HG03565 (cell line): ENCODE results near the gene FAM135A.

Source experiments
- ATAC-seq: cut with Tn5 transposase; IDR thresholded peaks from one replicate; pipeline ENCODE4 v1.9.1; 2021; ENCODE audit warnings: mild to moderate bottlenecking, moderate library complexity; ENCODE audit not compliant: unreplicated experiment

Gene FAM135A

GRCh38 chr6:70413114-70413991 is at the start of gene FAM135A:
Gene FAM135A, plus strand, starts transcription at chr6:70413508. Its CDS starts 14,835 bp downstream, at chr6:70428343.
- ATAC-seq = peak; percentile 79

DNA sequence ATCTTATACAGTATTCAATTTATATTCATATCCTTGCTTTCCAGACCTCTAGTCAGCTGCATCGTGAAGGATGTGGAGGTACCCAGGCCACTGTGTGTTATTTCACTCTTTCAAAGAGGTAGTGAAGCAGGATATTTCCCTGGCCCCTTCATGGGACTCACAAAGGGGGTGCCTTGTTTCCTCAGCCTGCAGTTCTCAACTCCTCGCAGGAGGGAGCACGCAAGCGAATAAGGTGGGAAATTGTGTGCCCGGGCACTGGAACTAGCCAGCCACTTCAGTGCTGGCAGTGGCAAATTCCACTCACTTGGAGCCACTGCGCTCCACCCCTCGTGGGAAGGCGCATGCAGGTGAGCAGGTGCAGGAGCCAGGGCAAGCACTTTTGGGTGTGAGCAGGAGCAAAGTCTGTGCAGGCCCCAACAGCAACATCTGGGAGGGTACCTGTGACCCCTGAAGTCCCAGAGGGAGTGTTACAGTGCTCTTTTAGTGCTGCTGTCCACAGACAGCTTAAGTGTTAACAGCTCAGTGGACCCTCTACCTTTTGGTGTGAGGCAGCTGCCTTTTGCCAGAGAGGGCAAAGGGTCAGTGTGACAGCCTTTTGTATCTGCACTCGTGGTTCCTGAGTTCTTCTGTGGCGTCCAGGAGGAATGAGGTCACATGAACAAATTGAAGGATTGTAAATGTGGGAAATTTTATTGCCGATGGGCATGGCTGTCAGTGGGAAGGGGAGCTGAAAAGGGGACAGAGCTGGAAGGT is 49.4 kb upstream of the FAM135A start:
- ATAC-seq = no peak

- ATAC-seq = peak; percentile 59
These were observed 43.9 kb upstream of the FAM135A start for GRCh38 chr6:70369332-70369950.

DNA sequence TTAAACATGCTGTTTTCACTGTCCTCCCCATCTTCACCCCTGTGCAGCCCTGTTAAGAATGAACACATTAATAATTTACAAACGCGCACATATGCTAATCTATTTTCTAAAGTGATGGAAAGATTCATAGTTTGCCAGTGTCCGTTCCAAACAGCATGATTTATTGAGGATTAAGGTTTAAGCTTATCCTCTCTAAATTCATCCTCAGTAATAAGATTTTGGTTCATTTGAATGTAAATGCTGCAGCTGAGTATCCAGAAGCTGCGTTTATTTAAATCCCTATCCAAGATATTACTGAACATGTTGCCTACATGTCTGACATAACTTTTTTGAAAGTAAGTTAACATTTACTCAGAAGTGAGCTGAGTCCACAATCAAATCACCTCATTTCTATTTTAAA is 42.8 kb upstream of the FAM135A start:
- ATAC-seq = no peak

GRCh38 chr6:70371454-70372105 is 41.7 kb upstream of the FAM135A start:
- ATAC-seq = no peak

GRCh38 chr6:70375166-70375565 is 38.1 kb upstream of the FAM135A start:
- no peak for ATAC-seq

DNA sequence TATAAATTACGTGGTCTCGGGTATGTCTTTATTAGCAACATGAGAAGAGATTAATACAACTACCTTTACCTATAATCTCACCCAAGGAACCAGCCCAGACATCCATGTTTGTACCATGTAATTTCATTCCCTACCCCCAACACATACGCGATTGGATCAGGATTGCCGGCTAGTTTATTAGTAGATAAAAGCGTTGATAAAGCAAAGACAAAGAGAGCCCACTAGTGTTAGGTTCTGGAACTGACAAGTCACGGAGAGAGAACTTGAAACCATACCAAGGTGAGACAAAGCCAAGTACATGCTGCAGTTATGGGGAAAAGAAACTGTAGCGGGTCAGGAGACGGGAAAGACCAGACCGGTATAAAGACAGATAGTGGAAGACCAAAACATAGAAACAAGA is 37.4 kb upstream of the FAM135A start:
- ATAC-seq = no peak

DNA sequence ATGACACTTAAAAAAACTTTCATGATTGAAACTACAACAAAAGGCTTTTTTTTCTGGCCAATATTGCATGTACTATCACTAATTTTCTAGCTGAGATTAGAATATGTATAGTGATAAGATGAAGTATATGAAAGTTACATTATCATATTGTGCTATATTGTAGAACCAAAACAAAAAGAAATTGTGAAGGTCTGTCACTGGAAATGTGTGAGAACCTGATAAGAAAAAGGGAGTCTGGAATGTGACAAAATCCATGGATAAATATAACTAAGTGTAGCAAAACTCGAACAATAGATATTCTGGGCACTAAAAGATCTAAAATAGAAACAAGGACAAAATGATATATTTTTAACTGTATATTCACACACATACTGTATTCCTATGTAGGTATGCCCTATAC is 36.7 kb upstream of the FAM135A start:
- ATAC-seq = no peak

GRCh38 chr6:70377372-70377771 is 35.9 kb upstream of the FAM135A start:
- ATAC-seq = no peak

GRCh38 chr6:70379473-70380013 is 33.8 kb upstream of the FAM135A start:
- no peak for ATAC-seq

DNA sequence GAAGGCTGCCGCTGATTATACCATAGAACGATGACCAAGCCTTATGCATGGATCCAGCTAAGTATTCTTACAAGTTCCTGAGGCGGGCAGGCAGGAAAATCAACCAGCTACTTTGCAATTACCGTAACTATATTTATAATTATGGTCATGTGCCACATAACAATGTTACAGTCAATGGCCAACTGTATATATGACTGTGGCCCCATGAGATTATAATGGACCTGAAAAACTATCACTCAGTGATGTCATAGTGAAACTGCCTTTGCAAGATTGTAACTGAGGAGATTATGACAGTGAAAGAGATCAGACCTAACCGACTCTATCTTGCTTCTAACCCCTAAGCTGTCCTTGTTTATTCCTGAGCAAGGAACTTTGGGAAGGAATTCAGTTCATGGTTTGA is 33.1 kb upstream of the FAM135A start:
- peak; percentile 97 for ATAC-seq

DNA sequence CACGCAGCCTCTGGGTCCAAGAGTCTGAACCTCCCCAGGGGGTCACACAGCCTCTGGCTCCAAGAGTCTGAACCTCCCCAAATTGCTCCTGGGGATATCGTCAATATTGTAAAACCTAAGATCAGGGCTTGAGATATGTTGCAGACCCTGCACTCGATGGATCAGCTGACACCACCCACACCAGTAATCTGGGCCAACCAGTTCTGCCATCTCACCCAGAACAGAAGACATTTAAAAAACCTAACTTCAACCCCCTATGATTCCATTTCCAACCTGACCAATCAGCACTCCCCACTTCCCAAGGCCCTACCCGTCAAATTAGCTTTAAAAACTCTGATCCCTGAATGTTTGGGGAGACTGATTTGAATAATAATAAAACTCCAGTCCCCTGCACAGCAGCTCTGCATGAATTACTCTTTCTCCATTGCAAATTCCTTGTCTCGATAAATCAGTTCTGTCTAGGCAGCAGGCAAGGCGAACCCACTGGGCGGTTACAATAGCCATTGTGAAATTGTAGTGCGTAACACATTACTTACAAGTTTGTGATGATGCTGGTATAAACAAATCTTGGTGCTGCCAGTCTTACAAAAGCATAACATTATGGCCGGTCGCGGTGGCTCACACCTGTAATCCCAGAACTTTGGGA is 32.4 kb upstream of the FAM135A start:
- no peak for ATAC-seq

DNA sequence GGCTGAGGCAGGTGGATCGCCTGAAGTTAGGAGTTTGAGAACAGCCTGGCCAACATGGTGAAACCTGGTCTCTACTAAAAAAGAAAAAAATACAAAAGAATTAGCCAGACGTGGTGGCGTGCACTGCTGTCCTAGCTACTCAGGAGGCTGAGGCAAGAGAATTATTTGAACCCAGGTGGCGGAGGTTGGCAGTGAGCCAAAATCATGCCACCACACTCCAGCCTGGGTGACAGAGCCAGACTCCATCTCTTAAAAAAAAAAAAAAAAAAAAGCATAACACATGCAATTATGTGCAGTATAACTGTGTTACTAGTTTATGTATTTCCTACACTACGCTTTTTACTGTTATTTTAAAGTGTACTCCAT is 31.9 kb upstream of the FAM135A start:
- ATAC-seq = no peak

GRCh38 chr6:70385901-70386300 is 27.4 kb upstream of the FAM135A start:
- no peak for ATAC-seq

DNA sequence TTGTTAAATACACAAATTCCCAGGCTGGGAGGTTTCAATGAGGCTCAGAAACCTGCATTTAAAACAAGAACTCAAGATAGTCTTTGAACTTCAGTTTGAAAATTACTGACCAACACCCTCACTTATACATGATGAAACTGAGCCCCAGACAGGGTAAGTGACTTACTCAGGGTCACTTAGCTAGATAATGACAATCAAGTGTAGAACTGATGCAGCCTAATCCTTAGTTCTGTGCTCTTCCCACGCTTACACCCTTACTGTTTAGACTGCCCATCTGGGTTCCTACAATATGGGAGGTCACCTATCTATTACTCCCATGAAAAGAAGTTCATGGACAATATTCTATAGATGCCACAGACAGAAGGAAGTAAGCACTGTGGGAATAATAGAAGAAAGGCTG is 24.5 kb upstream of the FAM135A start:
- ATAC-seq = no peak

DNA sequence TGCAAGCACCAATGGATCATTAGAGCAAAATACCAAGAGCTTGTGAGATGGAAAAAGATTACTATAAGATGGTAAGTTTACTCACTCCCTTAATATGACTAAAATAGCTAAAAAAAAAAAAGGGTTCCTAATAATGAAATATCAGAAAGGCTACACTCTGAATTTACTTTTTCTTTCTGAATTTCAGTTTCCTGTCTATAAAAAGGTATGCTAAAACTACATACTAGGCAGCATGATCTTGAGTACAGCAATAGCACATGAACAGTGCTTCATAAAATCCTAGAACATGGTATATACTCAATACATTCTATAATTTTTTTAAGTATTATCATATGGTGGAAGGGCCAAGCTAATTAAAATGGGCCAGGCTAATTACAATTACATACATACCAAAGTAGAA is 24.0 kb upstream of the FAM135A start:
- no peak for ATAC-seq

GRCh38 chr6:70390067-70390466 is 23.2 kb upstream of the FAM135A start:
- no peak for ATAC-seq

DNA sequence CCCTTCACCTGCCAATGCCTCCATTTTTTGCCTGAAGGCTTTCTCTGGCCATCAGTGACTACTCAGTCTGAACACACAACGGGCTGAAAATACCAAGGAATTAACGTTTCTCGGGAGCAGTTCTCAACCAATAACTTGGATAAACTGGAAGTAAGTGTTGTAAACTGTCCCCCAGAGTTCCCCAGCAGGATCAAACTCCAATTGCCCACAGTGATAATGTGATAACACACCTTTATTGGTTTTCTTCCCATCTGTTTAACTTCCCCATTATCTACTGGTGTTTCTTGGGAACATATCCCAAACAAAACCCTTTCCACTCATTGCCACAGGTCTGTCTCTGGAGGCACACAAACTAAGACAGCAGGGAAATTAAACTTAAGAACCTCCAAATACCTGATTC is 21.8 kb upstream of the FAM135A start:
- ATAC-seq = no peak

DNA sequence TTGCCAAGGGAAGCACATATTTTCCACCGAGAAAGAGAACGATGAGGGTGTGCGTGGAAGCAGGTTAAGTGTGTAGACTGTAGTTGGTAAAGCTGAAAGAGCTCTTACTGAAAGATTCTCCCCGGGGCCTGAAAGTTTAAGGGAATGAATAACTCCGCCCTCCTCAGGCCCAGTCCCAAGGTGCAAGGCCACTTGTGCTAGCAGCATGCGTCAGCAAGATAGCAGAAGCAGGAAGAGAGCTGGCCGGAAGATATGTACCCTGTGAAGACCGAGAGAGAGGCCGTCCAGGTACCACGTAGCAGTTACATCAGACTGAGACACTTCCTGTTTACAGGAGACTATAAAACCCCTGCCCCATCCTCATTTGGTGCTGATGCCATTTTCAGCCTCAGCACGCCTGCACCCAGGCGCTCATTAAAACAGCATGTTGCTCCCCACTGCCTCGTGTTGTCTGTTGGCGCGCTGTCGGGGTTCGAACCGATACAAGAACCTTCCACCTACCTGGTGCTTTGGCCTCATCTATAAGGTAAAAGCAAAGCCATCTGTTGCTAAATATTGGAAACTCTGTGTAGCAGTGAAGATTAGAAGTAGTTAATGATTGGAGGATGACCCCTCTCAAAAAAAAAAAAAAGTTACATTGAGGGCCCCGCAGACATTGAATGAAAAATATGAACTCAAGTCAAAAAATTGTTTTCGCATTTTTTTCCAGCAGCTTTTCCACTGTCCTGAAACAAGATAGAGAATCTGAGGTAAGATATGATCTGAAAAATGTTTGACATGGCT is 18.6 kb upstream of the FAM135A start:
- no peak for ATAC-seq

DNA sequence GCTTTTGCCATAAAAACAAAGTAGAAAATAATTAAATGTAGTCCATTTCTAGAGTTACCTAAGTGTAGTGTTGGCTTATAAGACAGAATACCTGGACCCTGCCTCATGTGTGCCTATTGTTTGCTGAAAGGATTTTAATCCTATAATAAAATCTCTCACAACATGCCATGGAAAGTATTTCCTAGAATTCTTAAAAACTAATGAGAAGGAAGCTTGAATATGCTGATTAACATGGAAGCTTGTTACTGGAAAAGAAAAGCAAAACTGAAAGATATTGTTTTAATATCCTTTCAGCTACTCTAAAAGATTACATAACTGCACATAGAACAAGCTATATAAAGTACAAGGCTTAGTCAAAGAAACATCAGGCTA is 18.0 kb upstream of the FAM135A start:
- no peak for ATAC-seq
